ENCODE measurements around the gene PTPRCAP. TPM values are rescaled to one million over a fixed set of nuclear protein-coding genes. Genes with fewer than 3 reads are reported as not detected.
A peak's percentile ranks its signal among the peaks of the same experiment; 100 is the strongest.

The PTPRCAP gene
- total RNA-seq, 1 donor from 2014 or later, result 90.3 TPM

DNA sequence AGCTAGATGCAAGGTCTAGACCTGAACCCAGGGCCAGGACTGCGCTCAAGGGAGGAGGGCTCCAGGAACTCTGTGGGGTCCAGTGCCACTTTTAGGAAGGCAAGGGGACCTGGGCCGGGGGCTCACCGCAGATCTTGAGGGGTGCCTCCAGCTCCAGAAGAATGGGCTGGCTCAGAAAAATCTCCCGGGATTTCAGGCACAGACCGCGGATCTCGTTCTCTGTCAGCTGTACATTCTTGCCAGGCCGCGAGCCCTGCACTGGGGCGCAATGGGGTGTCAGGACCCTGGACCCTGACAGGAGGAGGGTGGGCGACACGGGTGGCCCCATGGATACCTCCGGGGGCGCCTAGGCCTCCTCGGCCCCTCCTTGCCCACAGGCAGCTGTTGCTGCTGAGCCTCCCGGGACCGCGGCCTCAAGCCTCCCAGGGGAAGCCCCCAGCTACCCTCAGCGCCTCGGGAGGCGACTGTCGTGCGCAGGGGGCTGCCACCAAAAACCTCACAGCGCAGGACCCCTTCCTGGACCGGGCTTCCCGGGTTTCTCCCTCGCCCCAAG is 36.5 kb downstream of the PTPRCAP start:
- peaks cover 49% of the 10 kb centered on the region for H3K36me3 Mint-ChIP-seq (ENCODE audit: low read depth)
- no peaks in the 10 kb centered on the region for H3K9me3 Mint-ChIP-seq
- H3K4me1 Mint-ChIP-seq, result peaks cover 42% of the 10 kb centered on the region

DNA sequence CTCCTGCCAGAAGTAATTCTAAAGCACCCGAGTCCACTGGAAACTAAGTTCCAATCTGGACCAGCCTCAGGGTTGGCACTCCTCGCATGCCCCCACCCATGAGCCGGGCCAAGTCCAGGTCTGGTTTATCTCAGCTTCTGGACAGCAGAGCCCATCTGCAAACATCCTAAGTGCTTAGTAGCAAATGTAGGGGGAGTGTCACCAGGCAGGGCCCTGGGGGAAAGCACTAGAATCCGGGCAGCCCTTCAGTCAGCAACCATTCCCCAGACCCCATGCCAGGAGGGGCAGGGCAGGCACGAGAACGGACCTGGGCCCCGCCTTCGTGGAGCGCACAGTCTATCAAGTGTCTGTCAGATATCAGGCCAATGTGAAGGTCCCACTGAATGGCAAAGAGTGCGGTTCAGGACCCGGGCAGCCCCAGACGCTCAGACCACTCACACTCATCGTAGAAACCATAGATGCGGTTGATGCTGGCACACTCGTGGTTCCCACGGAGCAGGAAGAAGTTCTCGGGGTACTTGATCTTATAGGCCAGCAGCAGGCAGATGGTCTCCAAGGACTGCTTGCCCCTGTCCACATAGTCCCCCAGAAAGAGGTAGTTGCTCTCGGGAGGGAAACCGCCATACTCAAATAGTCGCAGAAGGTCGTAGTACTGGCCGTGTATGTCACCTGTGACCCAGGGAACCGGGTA is 37.1 kb downstream of the PTPRCAP start:
- no peaks in the 10 kb centered on the region for H3K27me3 Mint-ChIP-seq
- H3K4me1 Mint-ChIP-seq, result peaks cover 39% of the 10 kb centered on the region
- intact Hi-C loops (cut with micrococcal nuclease), result loop anchor here (5.0 kb wide), 2 partner anchors 133 to 407 kb away; partner anchors contain the start of gene GRK2
- H3K4me3 Mint-ChIP-seq, result peak overlapping the region; percentile 91
- H3K27ac Mint-ChIP-seq, result peak overlapping the region; percentile 70
- peaks cover 48% of the 10 kb centered on the region for H3K36me3 Mint-ChIP-seq (ENCODE audit: low read depth)
- H3K9me3 Mint-ChIP-seq, result no peaks in the 10 kb centered on the region
- no peak for DNase-seq

More for the DNA sequence above, 36.5 kb downstream of the PTPRCAP start:
- intact Hi-C loops (cut with micrococcal nuclease), result loop anchor here (1.0 to 5.0 kb wide), 6 partner anchors 9 to 406 kb away; partner anchors contain the start of genes GRK2, RPS6KB2 and TMEM134
- peak overlapping the region; percentile 70 for H3K27ac Mint-ChIP-seq
- H3K4me3 Mint-ChIP-seq, result peak overlapping the region; percentile 91
- DNase-seq, result no peak
- no peaks in the 10 kb centered on the region for H3K27me3 Mint-ChIP-seq

DNA sequence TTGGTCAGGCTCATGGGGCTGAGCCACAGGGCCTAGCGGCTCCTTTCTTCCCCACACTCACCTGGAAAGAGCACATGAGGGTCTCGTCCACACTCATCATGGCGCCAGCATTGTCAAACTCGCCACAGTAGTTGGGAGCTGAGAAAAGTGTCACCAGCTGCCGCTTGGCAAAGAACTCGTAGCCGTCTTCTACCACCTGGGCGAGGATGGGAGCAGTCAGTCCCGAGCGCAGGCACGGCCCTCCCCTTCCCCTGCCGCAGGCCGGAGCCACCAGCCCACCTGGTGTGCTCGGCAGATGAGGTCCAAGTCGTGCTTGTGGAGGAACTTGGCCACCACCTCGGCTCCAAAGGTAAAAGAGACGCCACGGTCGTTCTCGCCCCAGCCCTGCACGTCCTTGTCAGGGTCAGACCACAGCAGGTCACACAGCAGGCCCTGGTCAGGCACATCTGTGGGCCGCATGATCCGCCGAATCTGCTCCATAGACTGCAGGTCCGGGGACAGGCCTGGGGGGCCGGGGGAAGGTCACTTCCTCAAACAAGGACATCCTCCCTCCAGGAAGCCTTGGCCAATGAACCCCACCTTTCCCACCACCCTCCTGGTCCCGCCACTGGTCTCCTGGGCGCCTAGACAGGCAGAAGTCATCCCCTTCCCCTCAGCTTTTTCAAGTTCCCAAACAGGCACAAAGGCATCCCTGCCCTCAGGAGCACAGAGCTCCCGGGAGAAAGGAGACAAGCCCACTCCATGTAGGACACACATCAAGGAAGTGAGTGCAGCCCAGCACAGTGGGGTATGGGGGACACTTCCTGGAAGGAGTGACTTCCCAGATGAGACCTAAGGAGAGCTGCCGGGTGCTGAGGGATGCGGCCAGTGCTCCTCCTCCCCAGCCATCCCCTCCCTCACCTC is 38.6 kb downstream of the PTPRCAP start:
- Mint-ChIP-seq H3K9me3 (no peaks in the 10 kb centered on the region), H3K4me3 (peak overlapping the region; percentile 37), H3K4me1 (peaks cover 31% of the 10 kb centered on the region), H3K27ac (peak overlapping the region; percentile 45), H3K27me3 (no peaks in the 10 kb centered on the region), H3K36me3 (ENCODE audit: low read depth) (peaks cover 40% of the 10 kb centered on the region)
- DNase-seq, result no peak
- intact Hi-C loops (cut with micrococcal nuclease), result no loop called here

DNA sequence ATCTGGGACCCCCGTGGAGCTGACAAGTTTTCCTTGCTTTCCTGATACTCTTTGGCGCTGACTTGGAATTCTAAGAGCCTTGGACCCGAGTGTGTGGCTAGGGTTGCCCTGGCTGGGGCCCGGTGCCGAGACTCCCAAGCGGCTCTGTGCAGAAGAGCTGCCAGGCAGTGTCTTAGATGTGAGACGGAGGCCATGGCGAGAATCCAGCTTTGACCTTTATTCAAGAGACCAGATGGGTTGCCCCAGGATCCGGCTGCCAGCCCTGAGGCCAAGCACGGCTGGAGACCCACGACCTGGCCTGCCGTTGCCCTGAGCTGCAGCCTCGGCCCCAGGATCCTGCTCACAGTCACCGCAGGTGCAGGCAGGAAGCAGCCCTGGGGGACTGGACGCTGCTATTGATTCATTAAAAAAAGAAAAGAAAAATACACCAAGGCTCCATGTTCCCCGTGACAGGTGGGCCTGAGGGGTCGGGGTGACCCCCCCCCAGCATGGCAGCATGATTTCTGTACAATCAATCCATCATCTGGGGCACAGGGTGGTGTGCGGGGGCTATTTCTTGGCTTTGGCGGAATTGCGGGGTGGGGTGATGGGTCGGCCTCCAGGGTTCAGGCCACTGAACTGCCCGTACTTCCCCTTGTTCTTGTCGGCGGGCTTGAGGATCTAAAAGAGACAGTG is 39.4 kb downstream of the PTPRCAP start:
- intact Hi-C loops (cut with micrococcal nuclease), result no loop called here
- no peak for DNase-seq
- peak overlapping the region; percentile 34 for H3K4me3 Mint-ChIP-seq
- H3K9me3 Mint-ChIP-seq, result no peaks in the 10 kb centered on the region
- peaks cover 45% of the 10 kb centered on the region for H3K36me3 Mint-ChIP-seq (ENCODE audit: low read depth)
- H3K27me3 Mint-ChIP-seq, result no peaks in the 10 kb centered on the region
- H3K27ac Mint-ChIP-seq, result no peak overlapping the region
- H3K4me1 Mint-ChIP-seq, result peaks cover 31% of the 10 kb centered on the region

- peaks cover 45% of the 10 kb centered on the region for H3K36me3 Mint-ChIP-seq (ENCODE audit: low read depth)
- no peaks in the 10 kb centered on the region for H3K9me3 Mint-ChIP-seq
- H3K4me3 Mint-ChIP-seq, result no peak overlapping the region
- no peak for DNase-seq
- intact Hi-C loops (cut with micrococcal nuclease), result no loop called here
- no peaks in the 10 kb centered on the region for H3K27me3 Mint-ChIP-seq
- H3K4me1 Mint-ChIP-seq, result peaks cover 33% of the 10 kb centered on the region
- no peak overlapping the region for H3K27ac Mint-ChIP-seq
These were observed 39.9 kb downstream of the PTPRCAP start for GRCh38 chr11:67397536-67397935.

DNA sequence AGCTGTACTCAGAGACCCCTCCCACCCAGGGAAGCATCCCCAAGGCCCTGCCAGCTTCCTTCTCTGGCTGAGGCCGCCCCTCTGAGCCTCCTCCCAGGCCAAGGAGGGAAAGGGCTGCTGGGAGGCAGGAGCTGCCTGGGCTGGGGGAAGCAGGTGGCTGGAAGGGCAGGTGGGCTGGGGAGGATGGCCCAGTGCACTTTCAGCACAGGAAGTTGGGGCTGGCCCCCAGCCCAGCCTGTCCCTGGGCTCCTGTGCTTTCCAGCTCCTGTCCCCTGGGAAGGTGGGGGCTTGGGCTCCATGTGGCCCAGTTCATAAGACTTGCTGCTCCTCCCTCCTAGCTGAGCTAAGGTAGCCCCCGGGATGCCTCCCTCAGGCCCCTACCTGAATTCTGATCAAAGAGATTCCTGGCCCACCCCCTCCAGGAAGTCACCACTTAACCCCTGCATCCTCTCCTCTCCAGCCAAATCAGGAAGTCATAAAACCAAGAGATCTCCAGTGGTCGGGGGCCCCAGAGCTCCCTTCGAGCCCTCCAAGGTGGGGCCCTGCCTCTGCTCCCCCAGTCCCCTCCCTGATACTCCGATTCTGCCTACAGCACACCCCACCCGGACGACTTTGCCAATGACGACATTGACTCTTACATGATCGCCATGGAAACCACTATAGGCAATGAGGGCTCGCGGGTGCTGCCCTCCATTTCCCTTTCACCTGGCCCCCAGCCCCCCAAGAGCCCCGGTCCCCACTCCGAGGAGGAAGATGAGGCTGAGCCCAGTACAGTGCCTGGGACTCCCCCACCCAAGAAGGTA is 40.7 kb downstream of the PTPRCAP start:
- H3K9me3 Mint-ChIP-seq, result no peaks in the 10 kb centered on the region
- H3K4me1 Mint-ChIP-seq, result peaks cover 35% of the 10 kb centered on the region
- H3K27ac Mint-ChIP-seq, result peak overlapping the region; percentile 87
- H3K36me3 Mint-ChIP-seq (ENCODE audit: low read depth), result peaks cover 45% of the 10 kb centered on the region
- intact Hi-C loops (cut with micrococcal nuclease), result no loop called here
- no peaks in the 10 kb centered on the region for H3K27me3 Mint-ChIP-seq
- DNase-seq, result no peak
- H3K4me3 Mint-ChIP-seq, result peak overlapping the region; percentile 69

DNA sequence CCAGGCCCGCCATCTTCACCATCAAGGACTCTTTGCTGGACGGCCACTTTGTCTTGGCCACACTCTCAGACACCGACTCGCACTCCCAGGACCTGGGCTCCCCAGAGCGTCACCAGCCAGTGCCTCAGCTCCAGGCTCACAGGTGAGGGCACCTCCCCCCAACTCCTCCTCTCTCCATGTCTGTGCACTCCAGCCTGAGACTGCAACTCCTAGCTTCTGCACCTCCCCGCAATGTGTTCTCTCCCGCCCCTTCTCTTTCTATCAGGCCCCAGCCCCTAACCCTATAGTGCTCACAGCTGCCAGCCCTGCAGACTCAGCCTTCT is 41.3 kb downstream of the PTPRCAP start:
- intact Hi-C loops (cut with micrococcal nuclease), result no loop called here
- Mint-ChIP-seq H3K9me3 (no peaks in the 10 kb centered on the region), H3K36me3 (ENCODE audit: low read depth) (peaks cover 45% of the 10 kb centered on the region), H3K4me3 (no peak overlapping the region), H3K27me3 (no peaks in the 10 kb centered on the region), H3K27ac (peak overlapping the region; percentile 16), H3K4me1 (peaks cover 36% of the 10 kb centered on the region)
- DNase-seq, result no peak

GRCh38 chr11:67395555-67396258 is 41.8 kb downstream of the PTPRCAP start:
- Mint-ChIP-seq H3K27ac (no peak overlapping the region), H3K27me3 (no peaks in the 10 kb centered on the region), H3K4me3 (no peak overlapping the region), H3K36me3 (ENCODE audit: low read depth) (peaks cover 43% of the 10 kb centered on the region), H3K4me1 (peaks cover 40% of the 10 kb centered on the region), H3K9me3 (no peaks in the 10 kb centered on the region)
- no peak for DNase-seq
- intact Hi-C loops (cut with micrococcal nuclease), result no loop called here

DNA sequence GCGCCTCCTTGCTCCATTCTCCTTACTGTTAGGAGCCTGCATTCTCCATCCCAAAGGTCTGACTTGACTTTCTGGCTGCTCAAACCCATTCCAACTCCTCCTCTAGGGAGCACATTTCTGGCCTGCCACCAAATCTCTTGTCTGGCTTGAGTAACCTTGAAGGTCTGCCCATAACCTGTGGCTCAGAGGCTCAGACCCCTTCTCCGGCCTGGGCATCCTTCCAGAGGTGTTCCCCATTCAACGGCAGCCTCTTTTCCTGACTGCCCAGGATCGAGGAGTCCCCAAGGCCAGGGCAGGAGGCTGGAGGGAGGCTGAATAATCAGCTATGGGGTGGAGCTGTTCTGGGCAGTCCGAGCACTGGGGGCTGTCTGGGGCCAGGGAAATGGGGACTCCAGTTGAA is 43.5 kb downstream of the PTPRCAP start:
- Mint-ChIP-seq H3K36me3 (ENCODE audit: low read depth) (peaks cover 32% of the 10 kb centered on the region), H3K9me3 (no peaks in the 10 kb centered on the region), H3K27me3 (no peaks in the 10 kb centered on the region), H3K27ac (peak overlapping the region; percentile 72), H3K4me3 (peak overlapping the region; percentile 90), H3K4me1 (peaks cover 40% of the 10 kb centered on the region)
- intact Hi-C loops (cut with micrococcal nuclease), result no loop called here
- DNase-seq, result no peak

DNA sequence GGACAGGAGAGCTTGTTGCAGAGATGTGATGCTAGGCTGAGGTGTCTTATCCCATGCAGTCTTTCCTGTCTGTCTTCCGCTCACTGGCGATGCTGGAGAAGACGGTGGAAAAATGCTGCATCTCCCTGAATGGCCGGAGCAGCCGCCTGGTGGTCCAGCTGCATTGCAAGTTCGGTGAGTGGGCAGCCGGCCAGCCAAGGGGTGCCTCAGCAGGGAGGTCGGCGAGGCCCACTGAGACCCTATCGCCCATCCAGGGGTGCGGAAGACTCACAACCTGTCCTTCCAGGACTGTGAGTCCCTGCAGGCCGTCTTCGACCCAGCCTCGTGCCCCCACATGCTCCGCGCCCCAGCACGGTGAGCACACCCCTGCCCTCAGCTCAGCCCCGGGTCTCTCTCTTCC is 44.0 kb downstream of the PTPRCAP start:
- H3K27me3 Mint-ChIP-seq, result no peaks in the 10 kb centered on the region
- H3K9me3 Mint-ChIP-seq, result no peaks in the 10 kb centered on the region
- peak overlapping the region; percentile 90 for H3K4me3 Mint-ChIP-seq
- intact Hi-C loops (cut with micrococcal nuclease), result no loop called here
- H3K36me3 Mint-ChIP-seq (ENCODE audit: low read depth), result peaks cover 30% of the 10 kb centered on the region
- H3K4me1 Mint-ChIP-seq, result peaks cover 39% of the 10 kb centered on the region
- no peak for DNase-seq
- H3K27ac Mint-ChIP-seq, result peak overlapping the region; percentile 72

DNA sequence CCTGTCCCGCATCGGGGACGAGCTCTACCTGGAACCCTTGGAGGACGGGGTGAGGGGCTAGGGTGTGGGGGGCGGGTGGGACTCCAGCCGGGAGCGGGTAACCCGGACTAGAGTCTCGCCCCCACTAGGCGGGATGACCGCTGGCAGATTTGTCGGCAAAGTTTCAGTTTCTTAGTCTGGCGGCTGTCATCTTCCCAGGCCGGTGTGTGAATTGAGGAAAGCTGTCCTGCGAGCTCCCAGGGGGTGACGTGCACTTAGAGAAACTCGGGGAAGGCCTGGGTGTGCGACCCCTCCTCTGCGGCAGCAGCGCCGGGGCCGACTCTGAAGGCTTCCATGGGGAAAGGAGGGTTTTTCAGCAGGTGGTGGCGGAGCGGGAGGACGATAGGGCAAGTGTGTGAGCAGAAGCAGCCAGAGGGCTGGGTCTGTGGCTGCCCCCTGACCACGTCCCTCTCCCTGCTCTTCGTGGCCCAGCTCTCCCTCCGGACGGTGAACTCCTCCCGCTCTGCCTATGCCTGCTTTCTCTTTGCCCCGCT is 45.2 kb downstream of the PTPRCAP start:
- no peak for DNase-seq
- intact Hi-C loops (cut with micrococcal nuclease), result loop anchor here (1.0 kb wide), 1 partner anchor 9 kb away; the partner anchor contains the start of gene PPP1CA
- H3K27me3 Mint-ChIP-seq, result no peaks in the 10 kb centered on the region
- H3K4me1 Mint-ChIP-seq, result peaks cover 35% of the 10 kb centered on the region
- peak overlapping the region; percentile 90 for H3K4me3 Mint-ChIP-seq
- H3K27ac Mint-ChIP-seq, result peak overlapping the region; percentile 80
- peaks cover 19% of the 10 kb centered on the region for H3K36me3 Mint-ChIP-seq (ENCODE audit: low read depth)
- H3K9me3 Mint-ChIP-seq, result no peaks in the 10 kb centered on the region

All from activated CD4-positive, alpha-beta T cell treated with anti-CD3 and anti-CD28 coated beads, Interleukin-2, amount 10 ng/mL, durations not matched to agents 24 days and 14 days (primary cell).